Caco-2 (cell line): ENCODE results near the gene C11orf54. TPM values are rescaled to one million over a fixed set of nuclear protein-coding genes. Genes with fewer than 3 reads are reported as not detected.
A peak's percentile ranks its signal among the peaks of the same experiment; 100 is the strongest.

Experiments used
- BruUV-seq: library from RNA; stranded (reverse); fragments of 400-500 nt; replicated peaks from 2 replicates; lab custom pipeline; 2021; lab: Mats Ljungman, UMichigan
- CTCF ChIA-PET: fragments of 300-600 bp; sonication (Branson Sonifier 250); formaldehyde crosslinking; loops from one replicate; lab custom pipeline; 2022; ENCODE audit warnings: antibody characterized with exemption; lab: Charles Lee
- POLR2A ChIA-PET: fragments of 300-600 bp; sonication (Branson Sonifier 250); formaldehyde crosslinking; loops from one replicate; lab custom pipeline; 2022; ENCODE audit warnings: antibody characterized with exemption; lab: Charles Lee
- DNase-seq, 2 experiments: peaks; one replicate each; pipeline versions ENCODE4 v3.0.0 to v3.0.0-alpha.2; 2020 to 2022
- H3K27me3 ChIP-seq: replicated peaks from 2 replicates; pipeline ENCODE4 v1.6.0; 2011; ENCODE audit warnings: low read length; ENCODE audit not compliant: control insufficient read depth, insufficient read depth
- H3K36me3 ChIP-seq: 2 replicates; pipeline ENCODE4 v1.5.1; 2011; ENCODE audit warnings: low read length; ENCODE audit not compliant: control insufficient read depth, insufficient read depth
- H3K4me1 ChIP-seq: fragments of 250-450 bp; sonication (Bioruptor Pico); 2 replicates; pipeline ENCODE4 v1.5.1; 2020; ENCODE audit warnings: mild to moderate bottlenecking
- H3K4me3 ChIP-seq: 2 replicates; pipeline ENCODE4 v1.5.1; 2011; ENCODE audit warnings: low read depth, mild to moderate bottlenecking, control low read depth, low read length
- H3K9me3 ChIP-seq: fragments of 250-450 bp; sonication (Bioruptor Pico); 2 replicates; pipeline ENCODE4 v1.5.1; 2020; ENCODE audit warnings: mild to moderate bottlenecking, moderate library complexity
- H3K27ac Mint-ChIP-seq: one replicate; pipeline ENCODE4 v1.8.0; 2022; ENCODE audit warnings: mixed read lengths; ENCODE audit not compliant: unreplicated experiment
- H3K27me3 Mint-ChIP-seq: one replicate; pipeline ENCODE4 v1.8.0; 2022; ENCODE audit warnings: mixed read lengths; ENCODE audit not compliant: insufficient read depth, unreplicated experiment
- H3K36me3 Mint-ChIP-seq: one replicate; pipeline ENCODE4 v1.8.0; 2022; ENCODE audit warnings: mild to moderate bottlenecking, mixed read lengths; ENCODE audit not compliant: insufficient read depth, unreplicated experiment
- H3K4me1 Mint-ChIP-seq: one replicate; pipeline ENCODE4 v1.8.0; 2022; ENCODE audit warnings: low read depth, mixed read lengths; ENCODE audit not compliant: unreplicated experiment
- H3K4me3 Mint-ChIP-seq: one replicate; pipeline ENCODE4 v1.8.0; 2022; ENCODE audit warnings: mild to moderate bottlenecking, moderate library complexity, mixed read lengths; ENCODE audit not compliant: unreplicated experiment
- H3K9me3 Mint-ChIP-seq: one replicate; pipeline ENCODE4 v1.8.0; 2022; ENCODE audit warnings: mixed read lengths; ENCODE audit not compliant: unreplicated experiment
- CTCF ChIP-seq, 2 experiments: fragments of 200-600 bp in 1 of 2; IDR thresholded peaks; 1 replicate in 1 of 2; 2 replicates in 1 of 2; pipeline versions ENCODE4 v1.5.1 to v1.8.0; 2011 to 2022; ENCODE audit warnings: antibody characterized with exemption in 1 of 2, control low read depth in 1 of 2, inconsistent platforms in 1 of 2, low read depth in 1 of 2, low read length in 1 of 2, mild to moderate bottlenecking in 1 of 2, moderate library complexity in 1 of 2; ENCODE audit not compliant: insufficient read depth in 1 of 2, severe bottlenecking in 1 of 2, unreplicated experiment in 1 of 2
- intact Hi-C: fragments of 100-400 bp; cut with micrococcal nuclease; formaldehyde crosslinking; loops from one replicate; pipeline ENCODE4 v1.10.0; 2022; ENCODE audit not compliant: unreplicated experiment
- total RNA-seq: library from RNA; stranded (reverse); gene quantifications from 2 replicates; pipeline ENCODE4 v1.2.3, GENCODE V29; 2022

The C11orf54 gene
- total RNA-seq, 1 experiment from 2014 or later: 20.7 TPM

GRCh38 chr11:93770160-93770559 is 28.7 kb downstream of the C11orf54 start:
- CTCF ChIA-PET: interaction anchor here (1.1 kb wide), 1 partner anchor 14 kb away, joined by 4 read pairs; the partner anchor contains the start of gene MED17
- peak overlapping the region; percentile 33 for H3K27ac Mint-ChIP-seq
- no peak for TF ChIP-seq CTCF (IDR thresholded peaks at IDR 0.05; ENCODE audit: insufficient read depth in 1 of 2, low read depth in 1 of 2, low read length in 1 of 2, severe bottlenecking in 1 of 2, unreplicated experiment in 1 of 2)

GRCh38 chr11:93772123-93772522 is 30.7 kb downstream of the C11orf54 start:
- H3K9me3 Mint-ChIP-seq: peaks cover 3% of the 10 kb centered on the region
- H3K27ac Mint-ChIP-seq: no peak overlapping the region
- Histone ChIP-seq H3K4me1 (peaks cover 26% of the 10 kb centered on the region), H3K36me3 (peaks cover 4% of the 10 kb centered on the region; the same call in 1 of the 2 replicates), H3K27me3 (no peaks in the 10 kb centered on the region), H3K4me3 (no peak overlapping the region), H3K9me3 (peaks cover 10% of the 10 kb centered on the region)
- CTCF ChIA-PET: interaction anchor here (1.1 kb wide), 1 partner anchor 12 kb away, joined by 4 read pairs; the partner anchor contains the start of gene MED17
- BruUV-seq: no TSS peak
- H3K4me1 Mint-ChIP-seq: peaks cover 28% of the 10 kb centered on the region
- no peak for TF ChIP-seq CTCF (IDR thresholded peaks at IDR 0.05; ENCODE audit: insufficient read depth in 1 of 2, low read depth in 1 of 2, low read length in 1 of 2, severe bottlenecking in 1 of 2, unreplicated experiment in 1 of 2)
- POLR2A ChIA-PET: interaction anchor here (0.7 kb wide), 1 partner anchor 12 kb away, joined by 5 read pairs; the partner anchor contains the start of gene MED17
- no peaks in the 10 kb centered on the region for H3K27me3 Mint-ChIP-seq
- H3K36me3 Mint-ChIP-seq: peaks cover 66% of the 10 kb centered on the region
- no peak for DNase-seq
- intact Hi-C loops: no loop called here
- no peak overlapping the region for H3K4me3 Mint-ChIP-seq

More at GRCh38 chr11:93770160-93770559, 28.7 kb downstream of the C11orf54 start:
- Mint-ChIP-seq H3K36me3 (peaks cover 83% of the 10 kb centered on the region), H3K9me3 (peaks cover 10% of the 10 kb centered on the region), H3K4me1 (peaks cover 28% of the 10 kb centered on the region), H3K4me3 (no peak overlapping the region), H3K27me3 (no peaks in the 10 kb centered on the region)
- POLR2A ChIA-PET: interaction anchor here (1.8 to 2.0 kb wide), 2 partner anchors 14 to 28 kb away, joined by 8 to 9 read pairs; partner anchors contain the start of genes C11orf54, MED17 and TAF1D
- no TSS peak for BruUV-seq
- Histone ChIP-seq H3K9me3 (peaks cover 14% of the 10 kb centered on the region), H3K36me3 (peaks cover 4% of the 10 kb centered on the region; the same call in 1 of the 2 replicates), H3K4me3 (no peak overlapping the region), H3K4me1 (peaks cover 30% of the 10 kb centered on the region), H3K27me3 (no peaks in the 10 kb centered on the region)
- DNase-seq: peak in 1 of 2 experiments; percentile 51
- intact Hi-C loops: loop anchor here (1.0 kb wide), 3 partner anchors 14 to 29 kb away; partner anchors contain the start of genes C11orf54, MED17 and TAF1D

GRCh38 chr11:93773045-93773477 is 31.6 kb downstream of the C11orf54 start:
- intact Hi-C loops: no loop called here
- H3K4me3 ChIP-seq: no peak overlapping the region
- Mint-ChIP-seq H3K27me3 (no peaks in the 10 kb centered on the region), H3K4me3 (no peak overlapping the region), H3K4me1 (peaks cover 28% of the 10 kb centered on the region), H3K27ac (no peak overlapping the region), H3K9me3 (no peaks in the 10 kb centered on the region), H3K36me3 (peaks cover 59% of the 10 kb centered on the region)
- peak in 1 of 2 experiments; percentile 39 for DNase-seq
- H3K9me3 ChIP-seq: peaks cover 7% of the 10 kb centered on the region
- peaks cover 25% of the 10 kb centered on the region for H3K4me1 ChIP-seq
- TF ChIP-seq CTCF (IDR thresholded peaks at IDR 0.05; ENCODE audit: insufficient read depth in 1 of 2, low read depth in 1 of 2, low read length in 1 of 2, severe bottlenecking in 1 of 2, unreplicated experiment in 1 of 2): no peak
- no TSS peak for BruUV-seq
- CTCF ChIA-PET: no interaction called here
- H3K36me3 ChIP-seq: peaks cover 4% of the 10 kb centered on the region; the same call in 1 of the 2 replicates
- H3K27me3 ChIP-seq: no peaks in the 10 kb centered on the region
- POLR2A ChIA-PET: no interaction called here
